ENCODE data around the gene TLX2. TPM values are rescaled to one million over a fixed set of nuclear protein-coding genes. Genes with fewer than 3 reads are reported as not detected.
A peak's percentile ranks its signal among the peaks of the same experiment; 100 is the strongest.

TLX2 gene
- polyA plus RNA-seq, 3 donors, result not detected

GRCh38 chr2:74495440-74495839, 18.8 kb upstream of the TLX2 start:
- peak overlapping the region in 1 of 2 donors; percentile 24 for H3K4me3 Mint-ChIP-seq
- peaks cover 0 to 21% (median 3%) of the 10 kb centered on the region in 7 donors for H3K9me3 Mint-ChIP-seq
- no CpG with 5 or more reads among the region's 1 CpG for WGBS (ENCODE audit: insufficient coverage)
- no peaks in the 10 kb centered on the region for H3K79me2 ChIP-seq (ENCODE audit: insufficient read depth, low read length)
- no peaks in the 10 kb centered on the region for H4K20me1 ChIP-seq (ENCODE audit: insufficient read depth, low read length)
- H3K4me1 Mint-ChIP-seq, result peaks cover 26% of the 10 kb centered on the region
- H3K4me3 ChIP-seq (replicated peaks in 1 of 3; ENCODE audit: low read depth in 2 of 3, low read length in 3 of 3), result no peak overlapping the region
- no peak for TF ChIP-seq CTCF (IDR thresholded peaks at IDR 0.05)
- H3K36me3 ChIP-seq (replicated peaks in 1 of 2; ENCODE audit: control insufficient read depth in 1 of 2, insufficient read depth in 2 of 2, low read length in 2 of 2), result peaks cover 38 to 43% of the 10 kb centered on the region in 2 donors
- intact Hi-C loops (cut with micrococcal nuclease), result no loop called here
- peaks cover 26 to 28% of the 10 kb centered on the region in 2 donors for H3K4me1 ChIP-seq (ENCODE audit: control insufficient read depth in 1 of 2, insufficient read depth in 2 of 2, low read length in 2 of 2)
- peaks cover 41 to 50% (median 47%) of the 10 kb centered on the region in 3 donors for H3K27me3 Mint-ChIP-seq (ENCODE audit: low read depth in 3 of 3)
- peaks cover 64 to 66% of the 10 kb centered on the region in 2 donors for H3K36me3 Mint-ChIP-seq
- peaks cover 0 to 20% of the 10 kb centered on the region in 2 donors for H3K9me3 ChIP-seq (replicated peaks in 1 of 2; ENCODE audit: control insufficient read depth in 1 of 2, insufficient read depth in 1 of 2, low read length in 2 of 2)
- peaks cover 35 to 46% of the 10 kb centered on the region in 2 donors for H3K27me3 ChIP-seq (ENCODE audit: control insufficient read depth in 2 of 2, insufficient read depth in 2 of 2, low read length in 2 of 2)
- H3K27ac ChIP-seq (ENCODE audit: low read depth in 1 of 2, low read length in 2 of 2), result no peak overlapping the region
- H3K9ac ChIP-seq (ENCODE audit: insufficient read depth, low read length, poor library complexity, severe bottlenecking), result no peak overlapping the region
- H2AFZ ChIP-seq (ENCODE audit: insufficient read depth, low read depth, low read length, poor library complexity, severe bottlenecking), result no peak overlapping the region
- no peak for DNase-seq
- H3K4me2 ChIP-seq (replicated peaks; ENCODE audit: extremely low read depth, low read length, poor library complexity, severe bottlenecking), result no peak overlapping the region
- no peak overlapping the region for H3K27ac Mint-ChIP-seq

- peaks cover 51 to 63% of the 10 kb centered on the region in 2 donors for H3K27me3 ChIP-seq (ENCODE audit: control insufficient read depth in 2 of 2, insufficient read depth in 2 of 2, low read length in 2 of 2)
These were observed 17.1 kb upstream of the TLX2 start for GRCh38 chr2:74496997-74497776.

More at GRCh38 chr2:74496997-74497776, 17.1 kb upstream of the TLX2 start:
- peaks cover 57 to 68% (median 64%) of the 10 kb centered on the region in 3 donors for H3K27me3 Mint-ChIP-seq (ENCODE audit: low read depth in 3 of 3)
- H3K27ac ChIP-seq (ENCODE audit: low read depth in 1 of 2, low read length in 2 of 2), result no peak overlapping the region
- 83% methylated on average over 5 of the region's 19 CpGs for WGBS (ENCODE audit: insufficient coverage)
- H3K27ac Mint-ChIP-seq, result peak overlapping the region in 1 of 7 donors; percentile 24
- intact Hi-C loops (cut with micrococcal nuclease), result no loop called here
- H3K79me2 ChIP-seq (ENCODE audit: insufficient read depth, low read length), result no peaks in the 10 kb centered on the region
- H3K4me1 Mint-ChIP-seq, result peaks cover 32% of the 10 kb centered on the region
- no peak overlapping the region for H3K9ac ChIP-seq (ENCODE audit: insufficient read depth, low read length, poor library complexity, severe bottlenecking)
- peaks cover 30 to 31% of the 10 kb centered on the region in 2 donors for H3K4me1 ChIP-seq (ENCODE audit: control insufficient read depth in 1 of 2, insufficient read depth in 2 of 2, low read length in 2 of 2)
- no peak for DNase-seq
- H3K36me3 ChIP-seq (replicated peaks in 1 of 2; ENCODE audit: control insufficient read depth in 1 of 2, insufficient read depth in 2 of 2, low read length in 2 of 2), result peaks cover 20 to 25% of the 10 kb centered on the region in 2 donors
- peak overlapping the region in 1 of 3 experiments; percentile 79 for H3K4me3 ChIP-seq (replicated peaks in 1 of 3; ENCODE audit: low read depth in 2 of 3, low read length in 3 of 3)
- H3K4me3 Mint-ChIP-seq, result peak overlapping the region; percentile 76 to 97
- H3K36me3 Mint-ChIP-seq, result peaks cover 52 to 60% of the 10 kb centered on the region in 2 donors
- peak overlapping the region; percentile 90 for H2AFZ ChIP-seq (ENCODE audit: insufficient read depth, low read depth, low read length, poor library complexity, severe bottlenecking)
- peaks cover 0 to 20% of the 10 kb centered on the region in 2 donors for H3K9me3 ChIP-seq (replicated peaks in 1 of 2; ENCODE audit: control insufficient read depth in 1 of 2, insufficient read depth in 1 of 2, low read length in 2 of 2)
- H3K4me2 ChIP-seq (replicated peaks; ENCODE audit: extremely low read depth, low read length, poor library complexity, severe bottlenecking), result peak overlapping the region; percentile 87
- H3K9me3 Mint-ChIP-seq, result peaks cover 0 to 27% (median 4%) of the 10 kb centered on the region in 7 donors
- no peak for TF ChIP-seq CTCF (IDR thresholded peaks at IDR 0.05)
- no peaks in the 10 kb centered on the region for H4K20me1 ChIP-seq (ENCODE audit: insufficient read depth, low read length)

Measured in CD14-positive monocyte (primary cell).